B cell (primary cell): ENCODE results near the gene IFNA1.
"Not testable (repeated sequence)": the region's sequence is repeated elsewhere in the genome, so short reads cannot be mapped to it uniquely, and the experiment has no call there.

Experiments used
- CTCF ChIP-seq: fragments of 200-600 bp; IDR thresholded peaks from one replicate; pipeline ENCODE4 v1.8.0; 2022; ENCODE audit warnings: antibody characterized with exemption, mild to moderate bottlenecking
- EZH2 ChIP-seq: IDR thresholded peaks from 2 replicates; pipeline ENCODE4 v1.6.1; 2012; ENCODE audit warnings: borderline replicate concordance, low read depth, mild to moderate bottlenecking, moderate library complexity, low read length; ENCODE audit not compliant: insufficient read depth, poor library complexity, severe bottlenecking

DNA sequence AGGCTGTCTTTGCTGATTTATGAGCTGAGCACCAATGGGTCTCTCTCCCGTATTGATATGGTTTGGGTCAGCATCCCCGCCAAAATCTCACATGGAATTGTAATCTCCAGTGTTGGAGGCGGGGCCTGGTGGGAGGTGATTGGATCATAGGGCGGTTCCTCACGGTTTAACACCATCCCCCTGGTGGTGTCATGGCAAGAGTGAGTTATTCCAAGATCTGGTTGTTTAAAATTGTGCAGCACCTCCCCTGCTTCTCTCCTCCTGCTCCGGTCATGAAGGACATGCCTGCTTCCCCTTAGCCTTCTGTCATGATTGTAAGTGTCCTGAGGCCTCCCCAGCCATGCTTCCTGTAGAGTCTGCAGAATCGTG lies 5.2 kb upstream of the IFNA1 start:
- TF ChIP-seq CTCF, EZH2: not testable (repeated sequence)
